Smooth muscle cell of the brain vasculature (primary cell): Measurements from ENCODE around the gene MAGIX.
A peak's percentile ranks its signal among the peaks of the same experiment; 100 is the strongest.

Experiments
- DNase-seq: peaks from one replicate; pipeline ENCODE4 v3.0.0-alpha.2; 2012; ENCODE audit warnings: low read depth, low spot score

The MAGIX gene

GRCh38 chrX:49183701-49184281 lies 21.2 kb downstream of the MAGIX start:
- DNase-seq: no peak

- peak; percentile 64 for DNase-seq
These were observed 22.0 kb downstream of the MAGIX start for GRCh38 chrX:49184294-49185281.

DNA sequence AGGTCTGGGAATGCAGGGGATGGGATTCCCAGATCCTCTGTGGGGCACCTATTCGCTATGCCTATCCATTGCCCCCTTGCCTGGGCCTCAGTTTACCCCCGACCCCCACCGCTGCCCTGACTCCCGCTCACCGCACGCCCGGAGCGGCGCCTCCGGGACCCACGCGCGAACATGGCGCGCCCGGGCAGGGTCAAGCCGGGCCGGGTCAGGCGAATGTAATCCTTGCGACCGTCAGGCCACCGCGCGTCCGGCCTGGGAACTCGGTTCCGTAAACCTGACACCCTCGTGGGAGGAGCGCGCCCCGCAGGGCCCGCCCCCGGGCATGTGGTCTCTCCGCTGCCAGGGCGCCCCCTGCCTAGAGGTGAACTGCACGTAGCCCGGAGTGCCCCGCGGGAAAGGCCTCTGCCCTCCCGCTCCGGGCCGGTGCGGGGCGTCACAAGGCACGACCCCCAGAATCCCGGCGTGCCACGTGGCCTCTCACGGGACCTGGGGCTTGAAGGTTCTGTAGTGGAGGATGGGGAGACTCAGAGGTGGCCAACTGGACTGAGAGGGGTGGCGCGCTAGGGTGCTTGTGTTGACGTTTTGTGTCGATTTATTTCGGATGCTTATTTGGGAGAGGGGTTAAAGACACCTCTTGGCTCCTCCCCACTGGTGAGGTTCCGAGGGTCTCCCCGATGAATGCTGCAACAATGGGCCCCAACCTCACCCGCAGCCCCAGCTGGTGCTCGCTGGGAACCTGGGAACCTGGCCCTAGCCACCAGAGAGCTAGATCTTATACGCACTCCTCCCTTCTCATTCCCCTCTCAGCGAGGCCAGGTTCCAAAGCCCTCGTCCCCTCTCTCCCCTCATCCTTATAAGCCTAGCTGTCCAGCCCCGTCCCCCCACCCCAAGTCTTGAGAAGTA lies 23.8 kb downstream of the MAGIX start, which contains the start of gene PRICKLE3:
TSS of gene PRICKLE3 (minus strand) at position 249 of the 903 bp plus-strand sequence. CDS start at position 173, 76 bp downstream.
- DNase-seq: no peak

DNA sequence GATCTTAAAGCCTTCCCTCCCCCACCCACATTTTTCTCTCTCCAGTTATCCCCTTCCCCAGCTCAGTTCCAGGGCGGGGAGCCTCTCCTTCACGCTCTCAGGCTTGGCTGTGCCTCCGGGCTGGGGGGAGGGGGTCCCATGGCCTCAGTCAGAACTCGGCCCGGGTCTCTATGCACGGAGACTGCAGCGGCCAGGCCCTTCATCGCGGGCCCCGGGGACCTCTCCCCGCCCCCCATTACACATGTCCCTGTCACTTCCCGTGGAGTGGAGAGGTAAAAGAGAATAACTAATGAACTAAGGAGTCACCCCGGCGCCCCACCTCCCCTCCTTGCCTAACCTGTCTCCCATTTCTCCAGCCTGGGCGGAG lies 24.5 kb downstream of the MAGIX start:
- DNase-seq: no peak

- DNase-seq: no peak
These were observed 25.0 kb downstream of the MAGIX start for GRCh38 chrX:49187526-49187925.

- DNase-seq: no peak
These were observed 26.0 kb downstream of the MAGIX start for GRCh38 chrX:49188468-49189076.

- no peak for DNase-seq
These were observed 27.0 kb downstream of the MAGIX start for GRCh38 chrX:49189606-49190005.

- DNase-seq: peak; percentile 91
These were observed 28.4 kb downstream of the MAGIX start for GRCh38 chrX:49190821-49191573.

DNA sequence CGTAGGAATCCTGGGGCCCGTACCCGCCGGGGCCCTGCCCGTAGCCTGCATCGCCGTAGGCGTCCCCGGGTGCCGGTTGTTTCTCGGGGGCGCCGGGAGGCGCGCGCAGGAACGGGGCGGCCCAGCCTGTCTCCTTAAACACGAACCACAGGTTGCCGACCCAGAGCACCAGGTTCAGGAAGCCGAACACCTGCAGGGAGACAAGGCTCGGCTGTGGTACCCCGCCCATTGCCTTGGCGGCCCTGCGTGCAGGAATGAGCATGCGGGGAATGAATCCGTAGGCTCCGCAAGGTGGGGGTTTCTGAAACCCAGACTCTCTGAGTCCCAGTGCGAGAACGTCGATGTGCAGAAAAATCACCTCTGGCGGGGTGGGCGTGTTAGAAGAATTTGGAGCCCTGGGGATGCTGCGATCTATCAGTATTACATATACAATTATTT lies 29.0 kb downstream of the MAGIX start:
- DNase-seq: no peak

DNA sequence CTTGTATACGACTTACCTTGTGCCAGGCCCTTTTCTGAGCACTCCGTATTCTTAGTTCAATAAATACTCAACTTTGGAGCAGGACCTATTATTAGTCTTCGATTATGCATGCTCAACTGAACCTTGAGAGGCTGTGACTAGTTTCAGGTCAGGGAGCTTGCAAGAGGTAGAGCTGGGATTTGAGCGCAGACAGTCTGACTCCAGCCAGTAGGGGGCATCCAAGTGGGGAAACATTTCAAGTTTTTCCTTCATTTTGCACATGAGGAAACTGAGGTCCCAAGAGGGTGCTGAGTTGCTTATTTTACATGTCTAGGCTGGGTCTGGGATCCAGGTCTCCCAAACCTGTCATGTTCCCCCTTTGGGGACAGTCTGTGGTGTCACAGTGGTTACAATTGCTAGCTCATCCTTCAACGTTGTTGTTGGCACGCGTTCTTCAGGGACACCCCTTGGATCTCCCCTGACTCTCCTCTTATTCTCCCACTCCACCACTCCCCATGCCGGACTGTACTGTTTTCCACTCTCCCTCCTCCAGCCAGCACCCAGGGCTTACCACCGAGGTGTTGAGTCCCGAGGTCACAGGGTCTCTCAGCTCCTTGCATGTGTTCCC lies 30.3 kb downstream of the MAGIX start:
- DNase-seq: no peak

- no peak for DNase-seq
These were observed 31.0 kb downstream of the MAGIX start for GRCh38 chrX:49193542-49193964.

DNA sequence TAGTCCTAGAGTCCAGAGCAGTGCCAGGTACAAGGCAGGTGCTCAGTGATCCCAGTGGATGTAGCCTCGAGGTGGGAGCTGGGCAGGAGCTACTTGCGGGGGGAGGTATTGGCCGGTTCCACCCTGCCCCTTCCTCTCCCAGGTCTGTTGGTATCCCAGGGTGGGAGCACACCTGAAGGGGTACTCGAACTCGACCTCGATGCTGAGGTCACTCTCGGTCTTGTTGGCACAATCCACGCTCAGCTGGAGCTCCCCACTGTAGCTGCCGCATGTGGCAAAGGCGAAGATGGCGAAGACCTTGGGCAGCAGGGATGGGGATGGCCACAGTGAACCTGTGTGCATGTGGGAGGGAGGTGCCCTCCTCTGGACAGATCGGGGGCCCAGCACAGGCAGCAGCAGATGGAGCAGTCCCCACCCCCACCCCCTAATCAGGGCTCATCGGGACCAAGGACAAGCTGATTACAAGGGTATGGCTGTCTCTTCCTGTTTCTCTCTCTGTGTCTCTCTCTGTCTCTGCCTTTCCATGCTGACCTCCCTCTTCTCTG lies 35.1 kb downstream of the MAGIX start:
- DNase-seq: no peak

DNA sequence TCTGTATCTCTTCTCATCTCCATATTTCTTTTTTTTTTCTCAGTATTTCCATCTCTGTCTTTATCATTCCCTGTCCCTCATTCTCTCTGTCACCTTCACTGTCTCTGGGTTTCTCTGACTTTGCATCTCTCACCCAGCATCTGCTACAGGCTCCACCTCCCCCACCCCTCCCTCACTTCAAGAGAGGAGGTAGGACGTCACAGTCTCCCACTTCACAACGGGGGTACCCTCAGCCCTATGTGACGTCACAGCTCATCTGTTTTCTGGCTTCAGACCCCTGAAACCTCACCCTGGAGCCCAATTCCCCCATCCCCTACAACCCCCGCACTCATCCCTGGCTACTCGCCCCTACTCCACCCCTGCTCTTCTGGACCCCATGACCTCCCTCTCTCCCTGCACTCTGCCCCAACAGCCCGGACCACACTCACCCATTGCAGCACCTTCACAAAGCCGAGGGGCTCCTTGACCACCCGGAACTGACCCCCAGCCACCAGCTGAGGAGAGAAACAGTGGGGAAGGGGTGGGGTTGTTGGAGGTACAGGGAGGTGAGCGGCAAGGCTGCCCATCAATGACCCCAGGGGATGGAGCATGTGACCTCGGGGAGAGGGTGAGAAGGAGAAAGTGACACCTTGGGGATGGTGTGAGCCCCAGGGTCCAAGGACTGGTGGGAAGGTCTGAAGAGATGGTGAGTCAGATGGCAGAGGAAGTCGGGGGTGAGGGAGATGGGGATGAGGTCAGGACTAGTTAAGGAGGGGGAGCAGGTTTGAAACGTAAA lies 36.2 kb downstream of the MAGIX start:
- no peak for DNase-seq

GRCh38 chrX:49199315-49199595 lies 36.7 kb downstream of the MAGIX start:
- DNase-seq: no peak

DNA sequence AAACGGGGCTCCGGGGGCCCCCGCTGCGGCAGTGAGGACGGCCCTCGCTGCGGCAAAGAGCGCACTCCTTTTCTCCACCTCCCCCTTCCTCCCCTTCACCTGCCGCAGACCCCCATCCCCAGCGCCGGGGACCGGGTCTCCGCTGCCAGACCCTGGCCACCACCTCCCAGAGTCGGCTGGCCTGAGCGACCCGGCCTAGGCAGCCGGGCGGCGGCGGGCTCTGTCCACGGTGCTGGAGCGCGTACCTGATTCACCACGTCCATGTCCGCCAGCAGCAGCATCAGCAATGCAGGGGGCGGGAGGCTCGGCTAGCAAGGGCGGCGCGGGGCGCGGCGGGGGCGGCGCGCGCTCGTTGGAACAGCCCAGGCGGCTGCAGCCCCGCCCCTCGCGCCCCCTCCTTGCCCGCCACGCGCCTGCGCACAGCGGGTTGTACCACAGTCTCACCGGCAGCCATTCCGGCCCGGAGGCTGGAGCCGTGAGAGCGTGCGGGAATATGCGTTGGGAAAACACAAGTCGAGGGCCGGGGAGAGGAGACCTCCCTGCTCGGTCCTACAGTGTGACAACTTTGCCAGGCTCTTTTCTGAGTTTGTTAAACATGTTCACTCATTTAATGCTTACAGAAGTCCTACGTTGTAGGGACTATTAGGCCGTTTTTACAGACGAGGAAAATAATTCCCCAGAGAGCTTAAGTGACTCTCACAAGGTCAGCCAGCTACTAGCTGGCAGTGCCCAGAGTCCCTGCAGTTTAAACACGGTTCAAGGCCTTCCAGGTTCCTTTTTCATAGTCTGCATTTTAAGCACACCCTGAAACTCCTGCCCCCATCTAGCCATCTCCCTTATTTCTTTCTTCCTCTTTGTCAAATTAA lies 37.6 kb downstream of the MAGIX start, which contains the start of gene SYP:
TSS of gene SYP (minus strand) at position 288 of the 866 bp plus-strand sequence. CDS start at position 281, 7 bp downstream.
- peak; percentile 41 for DNase-seq

DNA sequence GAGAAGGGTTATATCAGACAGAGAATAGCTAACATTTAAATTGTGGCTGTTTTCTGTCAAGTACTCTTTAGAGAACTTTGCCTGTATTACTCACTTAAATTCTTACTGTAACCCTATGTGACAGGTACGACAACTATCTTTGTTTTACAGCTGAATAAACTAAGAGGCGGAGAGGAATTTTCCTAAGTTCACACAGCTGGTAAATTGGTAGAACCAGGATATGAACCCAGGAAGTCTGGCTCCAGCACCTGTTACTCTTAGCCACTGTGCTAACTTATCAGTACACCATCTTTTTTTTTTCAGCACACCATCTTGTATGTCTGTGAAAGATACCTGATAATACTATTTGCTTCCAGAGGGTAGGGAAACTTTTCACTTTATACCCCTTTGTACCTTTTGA lies 39.5 kb downstream of the MAGIX start:
- no peak for DNase-seq

- no peak for DNase-seq
These were observed 41.0 kb downstream of the MAGIX start for GRCh38 chrX:49203536-49203935.

DNA sequence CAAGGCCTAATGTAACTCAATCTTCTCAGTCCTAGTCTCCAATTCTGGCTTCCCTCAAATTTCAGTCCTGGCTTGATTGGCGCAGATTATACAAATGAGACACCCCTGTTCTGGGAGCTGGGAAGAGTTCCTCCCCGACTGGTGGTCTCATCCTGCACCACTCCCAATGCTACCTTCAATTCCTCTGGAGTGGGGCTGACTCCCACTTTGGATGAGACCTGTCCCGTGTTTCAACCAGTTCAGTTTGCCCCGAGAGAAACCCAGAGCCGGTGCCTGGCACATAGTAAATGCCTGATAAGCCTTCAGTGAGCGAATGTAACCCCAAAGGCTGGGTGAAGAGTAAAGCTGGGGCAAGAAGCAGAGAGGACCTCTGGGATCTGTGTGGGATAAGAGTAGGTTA lies 41.5 kb downstream of the MAGIX start:
- DNase-seq: no peak
